Measurements from ENCODE around the gene NOSIP. TPM values are rescaled to one million over a fixed set of nuclear protein-coding genes. Genes with fewer than 3 reads are reported as not detected.

Gene NOSIP
- total RNA-seq, 6 experiments from 2014 or later = 16.2 to 31.9 (median 23.2) TPM

DNA sequence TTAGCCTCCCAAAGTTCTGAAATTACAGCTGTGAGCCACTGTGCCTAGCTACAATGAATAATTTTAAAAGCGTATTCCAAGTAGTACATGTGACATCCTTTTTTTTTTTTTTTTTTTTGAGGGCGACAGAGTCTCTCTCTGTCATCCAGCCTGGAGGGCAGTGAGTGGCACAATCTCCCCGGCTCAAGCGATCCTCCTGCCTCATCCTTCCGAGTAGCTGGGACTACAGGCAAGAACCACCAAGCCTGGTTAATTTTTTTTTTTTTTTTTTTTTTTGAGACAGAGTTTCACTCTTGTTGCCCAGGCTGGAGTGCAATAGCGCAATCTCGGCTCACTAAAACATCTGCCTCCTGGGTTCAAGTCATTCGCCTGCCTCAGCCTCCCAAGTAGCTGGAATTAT lies 6.9 kb upstream of the NOSIP start:
- intact Hi-C loops (cut with DNase I) = no loop called here
- Histone ChIP-seq H3K36me3 (no peaks in the 10 kb centered on the region), H3K27ac (no peak overlapping the region), H3K4me1 (no peaks in the 10 kb centered on the region), H3K4me3 (no peak overlapping the region), H3K27me3 (no peaks in the 10 kb centered on the region), H3K9me3 (no peaks in the 10 kb centered on the region)
- no peak for TF ChIP-seq POLR2A (IDR thresholded peaks at IDR 0.05)
- TF ChIP-seq, protein P1, sequence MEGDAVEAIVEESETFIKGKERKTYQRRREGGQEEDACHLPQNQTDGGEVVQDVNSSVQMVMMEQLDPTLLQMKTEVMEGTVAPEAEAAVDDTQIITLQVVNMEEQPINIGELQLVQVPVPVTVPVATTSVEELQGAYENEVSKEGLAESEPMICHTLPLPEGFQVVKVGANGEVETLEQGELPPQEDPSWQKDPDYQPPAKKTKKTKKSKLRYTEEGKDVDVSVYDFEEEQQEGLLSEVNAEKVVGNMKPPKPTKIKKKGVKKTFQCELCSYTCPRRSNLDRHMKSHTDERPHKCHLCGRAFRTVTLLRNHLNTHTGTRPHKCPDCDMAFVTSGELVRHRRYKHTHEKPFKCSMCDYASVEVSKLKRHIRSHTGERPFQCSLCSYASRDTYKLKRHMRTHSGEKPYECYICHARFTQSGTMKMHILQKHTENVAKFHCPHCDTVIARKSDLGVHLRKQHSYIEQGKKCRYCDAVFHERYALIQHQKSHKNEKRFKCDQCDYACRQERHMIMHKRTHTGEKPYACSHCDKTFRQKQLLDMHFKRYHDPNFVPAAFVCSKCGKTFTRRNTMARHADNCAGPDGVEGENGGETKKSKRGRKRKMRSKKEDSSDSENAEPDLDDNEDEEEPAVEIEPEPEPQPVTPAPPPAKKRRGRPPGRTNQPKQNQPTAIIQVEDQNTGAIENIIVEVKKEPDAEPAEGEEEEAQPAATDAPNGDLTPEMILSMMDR (IDR thresholded peaks at IDR 0.05) = no peak
- WGBS (ENCODE audit: insufficient coverage, low coverage, low lambda C conversion rate, missing lambda C conversion rate) = 73% methylated on average over 5 of the region's 8 CpGs
- ATAC-seq = no peak
- no peak for DNase-seq

DNA sequence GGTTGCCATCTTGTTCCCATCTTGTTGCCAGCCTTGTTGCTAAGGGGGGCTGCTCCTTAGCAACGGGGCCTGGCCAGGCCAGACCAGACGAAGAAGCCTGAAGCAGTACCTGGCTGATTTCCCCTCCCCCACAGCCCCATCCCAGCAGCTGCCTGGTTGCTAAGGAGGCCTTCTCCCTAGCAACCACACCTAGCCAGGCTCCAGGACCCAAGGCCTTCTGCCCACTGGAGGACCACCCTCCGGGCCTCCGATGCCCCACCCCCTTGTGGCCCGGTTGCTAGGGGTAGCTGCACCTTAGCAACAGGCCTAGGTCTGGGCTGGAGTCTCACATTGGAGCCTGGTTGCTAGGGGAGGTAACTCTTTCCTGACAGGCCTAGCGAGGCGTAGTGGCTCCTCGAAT lies 4.7 kb upstream of the NOSIP start:
- no peaks in the 10 kb centered on the region for H3K9me3 ChIP-seq
- H3K27ac ChIP-seq = no peak overlapping the region
- no peak for TF ChIP-seq POLR2A (IDR thresholded peaks at IDR 0.05)
- intact Hi-C loops (cut with DNase I) = no loop called here
- H3K36me3 ChIP-seq = no peaks in the 10 kb centered on the region
- 83% methylated on average over 2 of the region's 8 CpGs for WGBS (ENCODE audit: insufficient coverage, low coverage, low lambda C conversion rate, missing lambda C conversion rate)
- no peaks in the 10 kb centered on the region for H3K27me3 ChIP-seq
- DNase-seq (no peak), ATAC-seq (no peak)
- H3K4me3 ChIP-seq = no peak overlapping the region
- H3K4me1 ChIP-seq = peaks cover 0 to 7% (median 0%) of the 10 kb centered on the region in 4 donors

DNA sequence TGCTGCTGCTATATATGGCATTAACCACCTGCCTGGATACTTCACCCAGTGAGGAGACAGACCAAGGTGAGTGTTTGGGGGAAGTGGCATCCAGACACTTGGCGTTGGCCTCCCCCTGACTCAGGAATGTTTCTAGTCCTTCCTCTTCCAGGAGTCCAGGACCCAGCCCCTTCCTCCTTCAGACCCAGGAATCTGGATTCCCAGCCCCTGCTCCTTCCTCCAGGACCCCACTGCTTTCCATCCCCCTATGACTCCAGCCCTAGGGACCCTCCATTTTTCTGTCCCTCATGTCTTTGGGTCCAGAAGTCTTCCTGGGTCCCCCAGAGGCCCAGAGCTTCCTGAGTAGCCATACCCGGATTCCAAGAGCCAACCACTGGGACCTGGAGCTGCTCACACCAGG lies 2.9 kb upstream of the NOSIP start:
- no peaks in the 10 kb centered on the region for H3K36me3 ChIP-seq
- H3K9me3 ChIP-seq = no peaks in the 10 kb centered on the region
- no peak for ATAC-seq
- no peak for TF ChIP-seq POLR2A (IDR thresholded peaks at IDR 0.05)
- TF ChIP-seq, protein P1 (IDR thresholded peaks at IDR 0.05) = no peak
- H3K4me3 ChIP-seq = no peak overlapping the region
- no peak for DNase-seq
- intact Hi-C loops (cut with DNase I) = no loop called here
- peaks cover 0 to 17% (median 6%) of the 10 kb centered on the region in 4 donors for H3K4me1 ChIP-seq
- 65% methylated on average over 2 of the region's 2 CpGs for WGBS (ENCODE audit: insufficient coverage, low coverage, low lambda C conversion rate, missing lambda C conversion rate)
- H3K27ac ChIP-seq = no peak overlapping the region
- no peaks in the 10 kb centered on the region for H3K27me3 ChIP-seq

DNA sequence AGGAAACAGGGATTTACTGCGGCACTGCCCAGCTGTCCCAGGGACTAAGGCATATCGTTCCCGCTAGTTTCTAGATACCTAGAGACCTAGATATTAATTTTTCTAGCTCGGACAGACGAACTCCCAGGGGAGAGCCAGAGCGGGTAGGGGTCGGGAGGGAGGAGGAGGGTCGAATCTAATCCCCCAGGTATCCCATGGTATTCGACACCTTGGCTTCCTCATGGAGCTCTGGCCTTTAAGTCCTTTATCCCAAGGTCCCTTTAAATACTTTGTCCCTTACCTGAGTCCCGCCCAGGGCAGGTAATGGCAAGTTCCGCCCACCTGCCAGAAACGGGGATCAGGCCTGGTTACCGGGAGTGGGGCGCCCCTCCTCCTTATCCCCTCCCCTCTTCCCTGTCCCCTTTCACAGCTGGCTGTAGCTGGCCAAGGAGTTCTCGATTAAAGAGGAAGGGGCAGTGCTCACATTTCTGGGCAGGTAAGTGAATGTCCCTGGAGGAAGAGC lies 702 bp upstream of the NOSIP start, which contains the start of gene PRRG2:
Gene PRRG2, plus strand, starts transcription at position 310 of the 502 bp plus-strand sequence. CDS start 1,904 bp downstream, outside the sequence.
- Histone ChIP-seq H3K36me3 (peaks cover 0 to 4% (median 0%) of the 10 kb centered on the region in 4 donors), H3K27ac (peak within 1 kb of the TSS; percentile 34 to 65 (median 46)), H3K4me1 (peaks cover 0 to 17% (median 6%) of the 10 kb centered on the region in 4 donors), H3K9me3 (no peaks in the 10 kb centered on the region), H3K27me3 (no peaks in the 10 kb centered on the region), H3K4me3 (peak within 1 kb of the TSS; percentile 52 to 84 (median 79))
- WGBS (ENCODE audit: insufficient coverage, low coverage, low lambda C conversion rate, missing lambda C conversion rate) = 17% methylated on average over 10 of the region's 15 CpGs
- ATAC-seq (peak; percentile 4 to 30 (median 9)), DNase-seq (peak in 1 of 3 donors; percentile 67)
- TF ChIP-seq, protein P1 (IDR thresholded peaks at IDR 0.05) = no peak
- no peak for TF ChIP-seq POLR2A (IDR thresholded peaks at IDR 0.05)
- intact Hi-C loops (cut with DNase I) = no loop called here

DNA sequence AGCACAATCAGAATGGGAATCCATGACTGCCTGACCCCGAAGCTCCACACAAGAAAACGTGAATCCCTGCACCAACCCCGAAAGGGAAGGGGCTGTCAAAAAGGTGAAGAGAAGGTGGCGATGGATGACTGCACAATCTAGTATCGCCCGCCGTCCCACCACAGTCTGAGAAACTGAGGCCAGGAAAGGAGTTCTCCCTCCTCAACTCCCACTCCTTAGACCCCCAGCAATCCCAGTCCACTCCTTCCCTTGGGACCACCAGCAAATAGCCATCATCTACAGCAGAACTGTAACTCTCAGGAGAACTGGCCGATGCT lies 451 bp downstream of the NOSIP start:
- H3K27ac ChIP-seq = peak overlapping the region; percentile 34 to 65 (median 46)
- no peaks in the 10 kb centered on the region for H3K9me3 ChIP-seq
- intact Hi-C loops (cut with DNase I) = loop anchor here in 1 of 2 donors (10.0 kb wide), 1 partner anchor 105 kb away; the partner anchor contains the start of gene ADM5
- ATAC-seq (peak in 2 of 4 donors; percentile 1 to 5), DNase-seq (no peak)
- H3K27me3 ChIP-seq = no peaks in the 10 kb centered on the region
- H3K4me3 ChIP-seq = peak overlapping the region; percentile 52 to 84 (median 79)
- TF ChIP-seq, protein P1 (IDR thresholded peaks at IDR 0.05) = no peak
- TF ChIP-seq POLR2A (IDR thresholded peaks at IDR 0.05) = no peak
- peaks cover 0 to 17% (median 6%) of the 10 kb centered on the region in 4 donors for H3K4me1 ChIP-seq
- 1% methylated on average over 8 of the region's 8 CpGs for WGBS (ENCODE audit: insufficient coverage, low coverage, low lambda C conversion rate, missing lambda C conversion rate)
- peaks cover 0 to 12% (median 0%) of the 10 kb centered on the region in 4 donors for H3K36me3 ChIP-seq

Data from right lobe of liver (tissue), 6 donors.